H9 (cell line): ENCODE results near the gene SHISA8. TPM values are rescaled to one million over a fixed set of nuclear protein-coding genes. Genes with fewer than 3 reads are reported as not detected.

Source experiments
- DNase-seq: peaks from one replicate; pipeline ENCODE4 v3.0.0-alpha.2; 2017
- H2AFZ ChIP-seq: one replicate; pipeline ENCODE4 v1.6.1; 2013; ENCODE audit warnings: mild to moderate bottlenecking, low read length, control low read depth, moderate library complexity
- H2AK5ac ChIP-seq: 2 replicates; pipeline ENCODE4 v1.6.1; 2013; ENCODE audit warnings: low read length, control low read depth, mixed read lengths; ENCODE audit not compliant: insufficient read length
- H2BK120ac ChIP-seq: one replicate; pipeline ENCODE4 v1.6.1; 2013; ENCODE audit warnings: low read depth, mild to moderate bottlenecking, low read length, control low read depth, inconsistent platforms; ENCODE audit not compliant: poor library complexity, severe bottlenecking
- H2BK12ac ChIP-seq: 2 replicates; pipeline ENCODE4 v1.6.1; 2013; ENCODE audit warnings: low read length, control low read depth, mixed read lengths, low read depth; ENCODE audit not compliant: insufficient read length
- H2BK15ac ChIP-seq: 2 replicates; pipeline ENCODE4 v1.6.1; 2013; ENCODE audit warnings: low read depth, low read length, control low read depth
- H2BK20ac ChIP-seq: one replicate; pipeline ENCODE4 v1.6.1; 2013; ENCODE audit warnings: low read depth, mild to moderate bottlenecking, low read length, control low read depth, inconsistent platforms; ENCODE audit not compliant: poor library complexity, severe bottlenecking
- H2BK5ac ChIP-seq: 2 replicates; pipeline ENCODE4 v1.6.1; 2013; ENCODE audit warnings: low read length, control low read depth, mixed read lengths; ENCODE audit not compliant: insufficient read length
- H3K14ac ChIP-seq: 2 replicates; pipeline ENCODE4 v1.6.1; 2013; ENCODE audit warnings: low read length, control low read depth; ENCODE audit not compliant: insufficient read depth
- H3K18ac ChIP-seq: 2 replicates; pipeline ENCODE4 v1.6.1; 2013; ENCODE audit warnings: low read depth, mild to moderate bottlenecking, mixed read lengths, low read length, control low read depth; ENCODE audit not compliant: insufficient read length
- H3K23ac ChIP-seq: 2 replicates; pipeline ENCODE4 v1.6.1; 2013; ENCODE audit warnings: low read length, control low read depth, mixed read lengths, low read depth; ENCODE audit not compliant: insufficient read length
- H3K23me2 ChIP-seq: 2 replicates; pipeline ENCODE4 v1.6.1; 2013; ENCODE audit warnings: low read depth, mild to moderate bottlenecking, mixed read lengths, low read length, control low read depth; ENCODE audit not compliant: insufficient read length, poor library complexity, severe bottlenecking
- H3K27ac ChIP-seq: 2 replicates; pipeline ENCODE4 v1.5.1; 2013; ENCODE audit warnings: low read length, control low read depth, mixed read lengths, low read depth; ENCODE audit not compliant: insufficient read length
- H3K27me3 ChIP-seq: 2 replicates; pipeline ENCODE4 v1.6.1; 2013; ENCODE audit warnings: low read length, control low read depth, inconsistent platforms; ENCODE audit not compliant: insufficient read depth
- H3K4ac ChIP-seq: 2 replicates; pipeline ENCODE4 v1.6.1; 2013; ENCODE audit warnings: low read depth, mild to moderate bottlenecking, control low read depth, inconsistent platforms, low read length, moderate library complexity
- H3K4me1 ChIP-seq: 2 replicates; pipeline ENCODE4 v1.6.1; 2013; ENCODE audit warnings: low read length, control low read depth, inconsistent platforms; ENCODE audit not compliant: insufficient read depth
- H3K4me2 ChIP-seq: 2 replicates; pipeline ENCODE4 v1.6.1; 2013; ENCODE audit warnings: low read length, control low read depth, mixed read lengths; ENCODE audit not compliant: insufficient read length, insufficient read depth
- H3K56ac ChIP-seq: 2 replicates; pipeline ENCODE4 v1.6.1; 2013; ENCODE audit warnings: low read depth, mild to moderate bottlenecking, mixed read lengths, low read length, control low read depth; ENCODE audit not compliant: insufficient read length
- H3K79me1 ChIP-seq: 2 replicates; pipeline ENCODE4 v1.6.1; 2013; ENCODE audit warnings: low read depth, mild to moderate bottlenecking, moderate library complexity, low read length, control low read depth, inconsistent platforms; ENCODE audit not compliant: insufficient read depth, poor library complexity, severe bottlenecking
- H3K79me2 ChIP-seq: 2 replicates; pipeline ENCODE4 v1.6.1; 2013; ENCODE audit warnings: low read length, control low read depth, inconsistent platforms; ENCODE audit not compliant: insufficient read depth
- H3K9ac ChIP-seq: 2 replicates; pipeline ENCODE4 v1.6.1; 2013; ENCODE audit warnings: low read length, control low read depth, mixed read lengths; ENCODE audit not compliant: insufficient read length; ENCODE audit errors: extremely low read depth
- H3K9me3 ChIP-seq: one replicate; pipeline ENCODE4 v1.6.1; 2013; ENCODE audit warnings: low read depth, low read length, inconsistent platforms; ENCODE audit not compliant: control insufficient read depth
- H3T11ph ChIP-seq: one replicate; pipeline ENCODE4 v1.6.1; 2013; ENCODE audit warnings: mild to moderate bottlenecking, low read length, control low read depth, inconsistent platforms
- H4K20me1 ChIP-seq: one replicate; pipeline ENCODE4 v1.6.1; 2013; ENCODE audit not compliant: control insufficient read depth, insufficient read length, insufficient read depth
- H4K5ac ChIP-seq: 2 replicates; pipeline ENCODE4 v1.6.1; 2013; ENCODE audit warnings: low read depth, mild to moderate bottlenecking, mixed read lengths, low read length, control low read depth; ENCODE audit not compliant: insufficient read length
- H4K8ac ChIP-seq: replicated peaks from 2 replicates; pipeline ENCODE4 v1.6.1; 2013; ENCODE audit warnings: low read length, control low read depth, mixed read lengths, low read depth; ENCODE audit not compliant: insufficient read length
- H4K91ac ChIP-seq: 2 replicates; pipeline ENCODE4 v1.6.1; 2013; ENCODE audit warnings: low read depth, mild to moderate bottlenecking, moderate library complexity, mixed read lengths, low read length, control low read depth; ENCODE audit not compliant: insufficient read length
- H3K27ac Mint-ChIP-seq, 3 experiments: 2 replicates in 2 of 3; 3 replicates in 1 of 3; pipeline ENCODE4 v1.8.0; 2020 to 2021; ENCODE audit warnings: mixed read lengths in 3 of 3, mild to moderate bottlenecking in 1 of 3, moderate library complexity in 1 of 3
- H3K27me3 Mint-ChIP-seq: 2 replicates; pipeline ENCODE4 v1.8.0; 2021; ENCODE audit warnings: low read depth, mild to moderate bottlenecking, moderate library complexity, mixed read lengths
- H3K36me3 Mint-ChIP-seq, 3 experiments: 2 replicates in 2 of 3; 3 replicates in 1 of 3; pipeline ENCODE4 v1.8.0; 2020 to 2021; ENCODE audit warnings: low read depth in 3 of 3, mixed read lengths in 3 of 3; ENCODE audit not compliant: insufficient read depth in 1 of 3
- H3K4me1 Mint-ChIP-seq, 2 experiments: 2 replicates each; pipeline ENCODE4 v1.8.0; 2020; ENCODE audit warnings: mixed read lengths in 2 of 2
- H3K4me3 Mint-ChIP-seq, 2 experiments: 2 replicates in 1 of 2; 3 replicates in 1 of 2; pipeline ENCODE4 v1.8.0; 2020 to 2021; ENCODE audit warnings: mild to moderate bottlenecking in 2 of 2, mixed read lengths in 2 of 2, moderate library complexity in 1 of 2
- H3K9me3 Mint-ChIP-seq, 2 experiments: 2 replicates in 1 of 2; 3 replicates in 1 of 2; pipeline ENCODE4 v1.8.0; 2020; ENCODE audit warnings: mild to moderate bottlenecking in 2 of 2, mixed read lengths in 2 of 2, moderate library complexity in 1 of 2
- CTCF ChIP-seq: fragments of 200-600 bp; sonication (generic); conservative IDR thresholded peaks from 3 replicates; pipeline ENCODE4 v1.8.0; 2021; ENCODE audit warnings: antibody characterized with exemption, mild to moderate bottlenecking
- WGBS: extraction: QIAGEN DNeasy Blood & Tissue Kit; methylation state at CpG from one replicate; pipeline ENCODE4 v1.1.7; 2013; ENCODE audit warnings: missing lambda C conversion rate, low lambda C conversion rate, mixed read lengths; ENCODE audit not compliant: insufficient read length; ENCODE audit errors: extremely low coverage; 5-methylcytosine and 5-hydroxymethylcytosine counted together
- total RNA-seq: library from RNA; stranded (reverse); gene quantifications from 2 replicates; pipeline ENCODE4 v1.2.1, GENCODE V29; 2021

Gene SHISA8
- total RNA-seq, 1 experiment from 2014 or later = 1.4 TPM

GRCh38 chr22:41933411-41934177, 18.7 kb upstream of the SHISA8 start:
- no peak overlapping the region for H3K18ac ChIP-seq
- no peaks in the 10 kb centered on the region for H3K27me3 ChIP-seq
- no peak overlapping the region for H2BK20ac ChIP-seq
- no peak overlapping the region for H3K23ac ChIP-seq
- no peak overlapping the region for H2BK120ac ChIP-seq
- H4K91ac ChIP-seq = no peak overlapping the region
- peaks cover 10 to 20% (median 19%) of the 10 kb centered on the region in 3 experiments; a peak in 6 of 7 replicates for H3K36me3 Mint-ChIP-seq
- H3T11ph ChIP-seq = no peak overlapping the region
- no peak overlapping the region for H3K27ac ChIP-seq
- H3K27ac Mint-ChIP-seq = no peak overlapping the region
- H4K8ac ChIP-seq = no peak overlapping the region
- no peak overlapping the region for H2BK5ac ChIP-seq
- H3K4ac ChIP-seq = no peak overlapping the region
- no peaks in the 10 kb centered on the region for H4K20me1 ChIP-seq
- H2BK15ac ChIP-seq = no peak overlapping the region
- H3K23me2 ChIP-seq = no peaks in the 10 kb centered on the region
- no peaks in the 10 kb centered on the region for H3K79me2 ChIP-seq
- H4K5ac ChIP-seq = no peak overlapping the region
- no peak for TF ChIP-seq CTCF
- no peak overlapping the region for H2AFZ ChIP-seq
- peaks cover 9 to 10% of the 10 kb centered on the region in 2 experiments for H3K4me1 Mint-ChIP-seq
- no peak overlapping the region for H3K4me3 Mint-ChIP-seq
- peaks cover 13% of the 10 kb centered on the region for H3K27me3 Mint-ChIP-seq
- H3K9ac ChIP-seq = no peak overlapping the region
- H3K9me3 Mint-ChIP-seq = no peaks in the 10 kb centered on the region
- no peaks in the 10 kb centered on the region for H3K79me1 ChIP-seq
- H3K56ac ChIP-seq = no peak overlapping the region
- no peaks in the 10 kb centered on the region for H3K9me3 ChIP-seq
- no peak for DNase-seq
- no CpG with 5 or more reads among the region's 16 CpGs for WGBS
- H3K14ac ChIP-seq = no peak overlapping the region; the same call in 1 of the 2 replicates
- H2BK12ac ChIP-seq = no peak overlapping the region
- no peak overlapping the region for H3K4me2 ChIP-seq
- H2AK5ac ChIP-seq = no peak overlapping the region
- H3K4me1 ChIP-seq = no peaks in the 10 kb centered on the region
